Activated T-cell treated with anti-CD3 and anti-CD28 coated beads, Interleukin-2, amount 50 U/mL, for 24 hours (primary cell): Measurements from ENCODE around the gene MALRD1.

Experiments
- DNase-seq: peaks from one replicate; pipeline ENCODE4 v3.0.0-alpha.2; 2020
- H3K27ac Mint-ChIP-seq: 2 replicates; pipeline ENCODE4 v1.8.0; 2020; ENCODE audit warnings: mild to moderate bottlenecking, mixed read lengths
- H3K27me3 Mint-ChIP-seq: 2 replicates; pipeline ENCODE4 v1.8.0; 2020; ENCODE audit warnings: mixed read lengths
- H3K36me3 Mint-ChIP-seq: 2 replicates; pipeline ENCODE4 v1.8.0; 2020; ENCODE audit warnings: low read depth, mixed read lengths
- H3K4me1 Mint-ChIP-seq: 2 replicates; pipeline ENCODE4 v1.8.0; 2020; ENCODE audit warnings: low read depth, mixed read lengths
- H3K4me3 Mint-ChIP-seq: 2 replicates; pipeline ENCODE4 v1.8.0; 2020; ENCODE audit warnings: mild to moderate bottlenecking, moderate library complexity, mixed read lengths
- H3K9me3 Mint-ChIP-seq: 2 replicates; pipeline ENCODE4 v1.8.0; 2020; ENCODE audit warnings: mixed read lengths

Gene MALRD1

GRCh38 chr10:19417740-19418139 is 369.1 kb downstream of the MALRD1 start:
- Mint-ChIP-seq H3K27me3 (no peaks in the 10 kb centered on the region), H3K27ac (no peak overlapping the region), H3K4me3 (no peak overlapping the region), H3K4me1 (no peaks in the 10 kb centered on the region), H3K9me3 (peaks cover 2% of the 10 kb centered on the region), H3K36me3 (no peaks in the 10 kb centered on the region)
- no peak for DNase-seq

- Mint-ChIP-seq H3K4me1 (no peaks in the 10 kb centered on the region), H3K36me3 (no peaks in the 10 kb centered on the region), H3K4me3 (no peak overlapping the region), H3K9me3 (no peaks in the 10 kb centered on the region), H3K27ac (no peak overlapping the region), H3K27me3 (no peaks in the 10 kb centered on the region)
- DNase-seq, result no peak
These were observed 373.1 kb downstream of the MALRD1 start for GRCh38 chr10:19421674-19422073.

- Mint-ChIP-seq H3K4me1 (no peaks in the 10 kb centered on the region), H3K27me3 (no peaks in the 10 kb centered on the region), H3K9me3 (no peaks in the 10 kb centered on the region), H3K27ac (no peak overlapping the region), H3K4me3 (no peak overlapping the region), H3K36me3 (no peaks in the 10 kb centered on the region)
- no peak for DNase-seq
These were observed 377.4 kb downstream of the MALRD1 start for GRCh38 chr10:19426034-19426433.

- H3K4me1 Mint-ChIP-seq, result no peaks in the 10 kb centered on the region
- no peak overlapping the region for H3K4me3 Mint-ChIP-seq
- H3K36me3 Mint-ChIP-seq, result no peaks in the 10 kb centered on the region
- peaks cover 5% of the 10 kb centered on the region for H3K9me3 Mint-ChIP-seq
- DNase-seq, result no peak
- H3K27ac Mint-ChIP-seq, result no peak overlapping the region
- H3K27me3 Mint-ChIP-seq, result no peaks in the 10 kb centered on the region
These were observed 383.2 kb downstream of the MALRD1 start for GRCh38 chr10:19431622-19432351.

GRCh38 chr10:19449860-19450259 is 401.3 kb downstream of the MALRD1 start:
- H3K27me3 Mint-ChIP-seq, result no peaks in the 10 kb centered on the region
- H3K4me1 Mint-ChIP-seq, result no peaks in the 10 kb centered on the region
- H3K36me3 Mint-ChIP-seq, result no peaks in the 10 kb centered on the region
- H3K27ac Mint-ChIP-seq, result no peak overlapping the region
- H3K4me3 Mint-ChIP-seq, result no peak overlapping the region
- peaks cover 7% of the 10 kb centered on the region for H3K9me3 Mint-ChIP-seq
- no peak for DNase-seq

DNA sequence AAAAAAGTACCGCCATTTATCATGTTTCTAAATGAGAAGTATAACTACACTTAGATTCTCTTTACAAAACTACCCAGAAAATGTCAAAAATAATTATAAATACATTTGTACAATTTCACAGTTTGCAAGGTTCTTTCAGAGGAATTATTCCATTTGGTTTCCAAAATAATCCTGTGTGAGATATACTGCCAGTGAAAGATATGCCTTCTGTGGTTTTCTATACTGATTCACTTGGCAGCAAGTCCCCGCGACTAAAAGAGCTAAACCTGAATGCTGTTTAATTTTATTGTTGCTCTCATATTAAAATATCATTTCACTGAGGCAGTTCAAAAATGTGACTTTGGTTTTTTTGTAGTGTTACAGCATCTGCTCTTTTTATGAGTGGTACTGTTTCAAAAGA is 402.8 kb downstream of the MALRD1 start:
- no peaks in the 10 kb centered on the region for H3K27me3 Mint-ChIP-seq
- H3K4me1 Mint-ChIP-seq, result no peaks in the 10 kb centered on the region
- H3K4me3 Mint-ChIP-seq, result no peak overlapping the region
- DNase-seq, result no peak
- peaks cover 4% of the 10 kb centered on the region for H3K9me3 Mint-ChIP-seq
- no peaks in the 10 kb centered on the region for H3K36me3 Mint-ChIP-seq
- H3K27ac Mint-ChIP-seq, result no peak overlapping the region

DNA sequence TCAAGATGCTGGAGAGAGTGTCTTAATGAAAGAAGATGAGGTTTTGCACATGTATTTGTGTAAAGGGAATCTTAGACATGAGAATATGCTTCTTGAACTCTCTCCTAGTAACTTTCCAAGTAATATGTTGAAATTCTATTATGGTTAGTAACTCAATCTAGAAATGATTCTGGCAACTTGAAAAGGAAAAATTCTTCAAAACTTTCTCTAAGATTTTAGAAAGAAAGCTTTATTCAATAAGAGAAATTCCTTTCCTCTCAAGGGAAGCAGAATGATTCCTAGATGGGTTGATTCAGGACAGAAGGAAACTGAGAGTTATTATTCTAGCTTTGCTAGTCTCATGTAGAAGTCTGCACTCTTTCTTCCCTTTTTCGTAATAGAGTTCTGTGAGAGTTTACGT is 403.3 kb downstream of the MALRD1 start:
- no peaks in the 10 kb centered on the region for H3K4me1 Mint-ChIP-seq
- no peak overlapping the region for H3K27ac Mint-ChIP-seq
- H3K27me3 Mint-ChIP-seq, result no peaks in the 10 kb centered on the region
- H3K4me3 Mint-ChIP-seq, result no peak overlapping the region
- H3K36me3 Mint-ChIP-seq, result no peaks in the 10 kb centered on the region
- DNase-seq, result no peak
- H3K9me3 Mint-ChIP-seq, result peaks cover 4% of the 10 kb centered on the region

DNA sequence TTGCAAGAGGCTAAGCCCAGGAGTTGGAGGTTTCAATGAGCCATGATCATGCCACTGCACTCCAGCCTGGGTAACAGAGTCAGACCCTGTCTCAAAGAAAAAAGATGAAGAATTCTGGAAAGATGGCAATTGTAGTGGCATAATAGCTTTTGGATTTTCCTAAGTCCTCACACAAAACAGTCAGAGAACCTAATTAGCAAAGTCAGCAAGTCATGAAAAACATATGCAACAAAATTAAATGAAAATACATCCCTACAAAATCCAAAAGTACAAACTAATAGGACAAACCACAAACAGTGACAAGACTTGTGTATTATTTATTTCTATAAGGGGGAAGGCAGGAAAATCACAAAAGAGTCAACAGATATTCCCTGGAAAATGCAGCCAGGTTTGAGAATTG is 405.4 kb downstream of the MALRD1 start:
- H3K9me3 Mint-ChIP-seq, result peaks cover 2% of the 10 kb centered on the region
- no peaks in the 10 kb centered on the region for H3K27me3 Mint-ChIP-seq
- H3K36me3 Mint-ChIP-seq, result no peaks in the 10 kb centered on the region
- DNase-seq, result no peak
- no peaks in the 10 kb centered on the region for H3K4me1 Mint-ChIP-seq
- no peak overlapping the region for H3K4me3 Mint-ChIP-seq
- no peak overlapping the region for H3K27ac Mint-ChIP-seq

GRCh38 chr10:19461588-19461987 is 413.0 kb downstream of the MALRD1 start:
- Mint-ChIP-seq H3K36me3 (no peaks in the 10 kb centered on the region), H3K27me3 (no peaks in the 10 kb centered on the region), H3K9me3 (peaks cover 4% of the 10 kb centered on the region), H3K4me3 (no peak overlapping the region), H3K27ac (no peak overlapping the region), H3K4me1 (no peaks in the 10 kb centered on the region)
- no peak for DNase-seq

DNA sequence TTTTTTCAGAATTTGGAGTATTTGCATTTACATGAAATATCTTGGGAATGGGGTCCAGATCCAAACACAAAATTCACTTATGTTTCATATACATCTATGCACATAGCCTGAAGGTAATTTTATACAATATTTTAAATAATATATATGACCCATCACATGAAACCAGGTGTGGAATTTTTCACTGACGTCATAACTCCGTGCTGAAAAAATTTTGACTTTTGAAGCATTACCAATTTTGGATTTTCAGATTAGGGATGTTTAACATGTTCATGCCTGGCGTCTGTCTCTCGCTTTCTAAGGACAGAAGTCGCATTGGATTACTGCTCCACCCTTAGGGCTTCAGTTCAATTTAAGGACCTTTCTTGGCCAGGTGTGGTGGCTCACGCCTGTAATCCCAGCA is 418.1 kb downstream of the MALRD1 start:
- no peaks in the 10 kb centered on the region for H3K36me3 Mint-ChIP-seq
- no peaks in the 10 kb centered on the region for H3K4me1 Mint-ChIP-seq
- H3K4me3 Mint-ChIP-seq, result no peak overlapping the region
- H3K9me3 Mint-ChIP-seq, result peaks cover 11% of the 10 kb centered on the region
- no peaks in the 10 kb centered on the region for H3K27me3 Mint-ChIP-seq
- H3K27ac Mint-ChIP-seq, result no peak overlapping the region
- no peak for DNase-seq

GRCh38 chr10:19468413-19468812 is 419.8 kb downstream of the MALRD1 start:
- H3K27me3 Mint-ChIP-seq, result no peaks in the 10 kb centered on the region
- H3K27ac Mint-ChIP-seq, result no peak overlapping the region
- no peak for DNase-seq
- H3K4me1 Mint-ChIP-seq, result no peaks in the 10 kb centered on the region
- H3K4me3 Mint-ChIP-seq, result no peak overlapping the region
- no peaks in the 10 kb centered on the region for H3K36me3 Mint-ChIP-seq
- H3K9me3 Mint-ChIP-seq, result peaks cover 11% of the 10 kb centered on the region

GRCh38 chr10:19469521-19469920 is 420.9 kb downstream of the MALRD1 start:
- Mint-ChIP-seq H3K27ac (no peak overlapping the region), H3K36me3 (no peaks in the 10 kb centered on the region), H3K9me3 (peaks cover 12% of the 10 kb centered on the region), H3K27me3 (no peaks in the 10 kb centered on the region), H3K4me1 (no peaks in the 10 kb centered on the region), H3K4me3 (no peak overlapping the region)
- no peak for DNase-seq

- no peak for DNase-seq
- Mint-ChIP-seq H3K4me1 (no peaks in the 10 kb centered on the region), H3K27ac (no peak overlapping the region), H3K27me3 (no peaks in the 10 kb centered on the region), H3K9me3 (peaks cover 2% of the 10 kb centered on the region), H3K4me3 (no peak overlapping the region), H3K36me3 (no peaks in the 10 kb centered on the region)
These were observed 431.3 kb downstream of the MALRD1 start for GRCh38 chr10:19479854-19480253.

DNA sequence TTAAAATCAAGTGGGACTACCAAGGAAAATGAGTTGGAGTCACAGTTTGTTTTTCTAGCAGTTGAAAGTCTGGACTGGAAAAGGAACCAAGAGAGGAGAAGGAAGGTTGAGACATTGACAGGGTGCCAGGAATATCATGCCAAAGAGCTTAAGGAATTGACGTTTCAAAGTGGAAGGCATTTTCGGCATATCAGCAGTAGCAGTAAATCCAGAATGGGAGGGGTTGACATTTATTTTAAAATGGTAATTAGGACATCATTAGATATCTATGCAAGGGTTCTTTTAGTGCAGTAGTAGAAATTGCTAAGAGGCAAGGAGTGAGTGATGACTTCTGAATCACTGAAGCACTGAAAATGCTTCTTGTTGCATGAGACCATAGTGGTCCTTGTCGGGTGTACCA is 431.8 kb downstream of the MALRD1 start:
- Mint-ChIP-seq H3K36me3 (no peaks in the 10 kb centered on the region), H3K4me1 (no peaks in the 10 kb centered on the region), H3K27me3 (no peaks in the 10 kb centered on the region), H3K9me3 (peaks cover 2% of the 10 kb centered on the region), H3K4me3 (no peak overlapping the region), H3K27ac (no peak overlapping the region)
- no peak for DNase-seq

DNA sequence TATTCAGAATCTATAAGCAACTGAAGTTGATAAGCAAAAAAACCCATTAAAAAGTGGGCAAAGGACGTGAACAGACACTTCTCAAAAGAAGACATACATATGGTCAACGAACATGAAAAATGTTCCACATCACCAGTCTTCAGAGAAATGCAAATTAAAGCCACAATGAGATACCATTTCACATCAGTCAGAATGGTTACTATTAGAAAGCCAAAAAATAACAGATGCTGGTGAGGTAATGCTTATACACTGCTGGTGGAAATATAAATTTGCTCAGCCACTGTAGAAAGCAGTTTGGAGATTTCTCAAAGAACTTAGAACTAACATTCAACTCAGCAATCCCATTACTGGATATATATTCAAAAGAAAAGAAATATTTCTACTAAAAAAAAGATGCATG is 434.8 kb downstream of the MALRD1 start:
- DNase-seq, result no peak

More for the DNA sequence above, 434.8 kb downstream of the MALRD1 start:
- Mint-ChIP-seq H3K4me1 (peaks cover 2% of the 10 kb centered on the region), H3K27ac (no peak overlapping the region), H3K9me3 (peaks cover 4% of the 10 kb centered on the region), H3K27me3 (peaks cover 3% of the 10 kb centered on the region), H3K36me3 (no peaks in the 10 kb centered on the region), H3K4me3 (no peak overlapping the region)
